Measurements from ENCODE around the gene ARHGAP24.
"Not testable (repeated sequence)": the region's sequence is repeated elsewhere in the genome, so short reads cannot be mapped to it uniquely, and the experiment has no call there.

ARHGAP24 gene

DNA sequence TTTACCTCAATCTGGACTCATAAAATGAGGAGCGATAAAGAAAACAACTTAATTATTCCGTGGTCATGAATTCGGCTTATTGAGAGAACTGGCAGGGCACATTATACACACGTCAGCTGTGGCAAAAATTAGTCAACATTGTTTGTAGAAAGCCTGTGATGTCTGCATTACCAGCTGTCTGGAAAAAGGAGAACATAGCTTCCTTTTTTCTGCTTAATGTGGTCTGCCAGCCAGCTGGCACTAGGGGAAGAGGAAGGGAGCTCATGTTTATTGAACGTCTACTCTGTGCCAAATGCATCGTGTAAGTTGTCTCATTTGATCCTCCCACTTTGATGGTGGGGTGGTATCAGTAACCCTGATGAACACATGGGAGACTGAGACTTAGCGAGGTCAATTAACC is 367.6 kb downstream of the ARHGAP24 start:
- no peak for DNase-seq (ENCODE audit: low read depth, low spot score)

DNA sequence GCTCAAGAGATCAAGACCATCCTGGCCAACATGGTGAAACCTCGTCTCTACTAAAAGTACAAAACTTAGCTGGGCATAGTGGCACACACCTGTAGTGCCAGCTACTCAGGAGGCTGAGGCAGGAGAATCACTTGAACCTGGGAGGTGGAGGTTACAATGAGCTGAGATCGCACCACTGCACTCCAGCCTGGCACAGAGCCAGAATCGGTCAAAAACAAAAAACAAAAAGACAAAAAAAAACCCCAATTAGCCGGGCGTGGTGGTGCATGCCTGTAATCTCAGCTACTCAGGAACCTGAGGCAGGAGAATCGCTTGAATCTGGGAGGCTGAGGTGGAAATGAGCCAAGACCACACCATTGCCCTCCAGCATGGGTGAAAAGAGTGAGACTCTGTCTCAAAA is 378.8 kb downstream of the ARHGAP24 start:
- DNase-seq (ENCODE audit: low read depth, low spot score) = not testable (repeated sequence)

DNA sequence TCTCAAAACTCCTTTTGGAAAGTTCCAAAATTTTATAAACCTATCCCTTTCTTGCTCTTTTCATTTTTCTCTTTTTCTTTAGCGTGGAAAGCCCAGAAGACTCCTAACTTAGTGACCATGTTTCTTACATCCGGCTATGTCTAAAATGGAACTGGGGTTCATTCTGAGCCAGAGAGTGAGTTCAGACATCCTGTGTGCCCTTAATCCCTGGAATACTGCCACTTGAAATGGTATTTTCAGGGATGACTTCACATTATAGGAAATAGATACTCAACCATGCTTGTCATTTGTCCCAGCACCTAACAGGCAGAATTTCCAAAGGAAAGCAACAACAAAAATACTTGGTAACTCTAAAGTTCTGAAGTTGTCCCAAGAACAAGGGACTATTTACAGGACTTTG is 379.6 kb downstream of the ARHGAP24 start:
- no peak for DNase-seq (ENCODE audit: low read depth, low spot score)

DNA sequence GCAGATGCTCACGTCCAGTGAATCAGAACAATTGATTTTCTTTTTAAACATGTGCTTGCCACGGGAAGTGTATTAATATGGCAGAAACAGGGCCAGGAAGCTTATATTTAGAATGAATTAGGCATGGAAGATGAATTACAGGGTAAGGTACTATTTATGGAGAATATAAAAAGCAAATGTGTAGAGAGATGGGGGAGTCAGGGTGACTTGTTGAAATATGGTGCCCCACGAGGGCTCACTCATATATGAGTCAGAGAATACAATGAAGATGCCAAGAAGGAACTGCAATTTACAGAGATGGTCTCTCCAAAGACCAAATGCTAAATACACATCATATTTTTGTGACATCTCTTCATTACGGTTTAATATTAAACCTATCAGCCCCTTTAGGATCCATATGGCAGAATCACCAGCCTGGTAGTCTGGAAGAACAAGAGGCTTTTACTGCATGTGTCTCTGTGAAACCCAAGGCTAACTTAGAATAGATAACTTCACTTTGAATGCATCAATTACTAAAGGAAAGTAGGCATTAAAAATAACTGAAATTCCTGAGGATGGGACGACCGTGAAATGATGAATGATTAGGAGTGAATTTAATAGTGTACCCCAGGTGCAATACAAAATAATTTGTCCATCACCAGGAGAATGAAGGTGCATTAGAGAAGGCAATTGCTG is 385.3 kb downstream of the ARHGAP24 start:
- no peak for DNase-seq (ENCODE audit: low read depth, low spot score)

DNA sequence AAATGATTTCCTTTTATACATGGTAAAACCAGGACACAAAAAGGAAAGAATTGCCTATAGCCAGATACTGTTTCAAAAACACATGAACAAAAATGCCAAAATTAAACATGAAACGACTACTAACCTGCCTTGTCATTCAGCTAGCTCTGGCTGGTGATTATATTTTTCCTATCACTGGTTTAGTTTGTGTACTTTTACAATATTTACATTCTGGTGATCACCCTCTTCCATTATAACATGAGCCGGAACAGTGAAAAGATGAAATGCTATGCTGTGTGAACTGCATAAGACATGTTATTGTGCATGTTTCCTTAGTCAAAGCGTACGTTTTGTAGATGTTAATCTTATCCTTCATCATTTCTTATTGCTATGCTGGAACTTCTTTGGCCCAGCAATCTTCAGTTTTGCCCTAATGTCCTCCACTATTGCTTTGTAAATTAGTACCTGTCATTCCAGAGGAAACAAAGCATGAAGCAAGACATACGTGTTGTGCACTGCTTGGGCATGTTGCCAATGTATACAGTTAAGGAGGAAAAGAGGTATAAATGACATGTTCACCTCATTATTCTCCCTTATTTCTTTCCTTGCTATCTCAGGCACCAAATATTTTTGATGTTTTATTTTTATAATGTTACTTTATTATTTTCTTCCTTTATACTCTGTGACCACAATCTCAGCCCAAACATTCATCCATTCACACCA is 386.3 kb downstream of the ARHGAP24 start:
- no peak for DNase-seq (ENCODE audit: low read depth, low spot score)

DNA sequence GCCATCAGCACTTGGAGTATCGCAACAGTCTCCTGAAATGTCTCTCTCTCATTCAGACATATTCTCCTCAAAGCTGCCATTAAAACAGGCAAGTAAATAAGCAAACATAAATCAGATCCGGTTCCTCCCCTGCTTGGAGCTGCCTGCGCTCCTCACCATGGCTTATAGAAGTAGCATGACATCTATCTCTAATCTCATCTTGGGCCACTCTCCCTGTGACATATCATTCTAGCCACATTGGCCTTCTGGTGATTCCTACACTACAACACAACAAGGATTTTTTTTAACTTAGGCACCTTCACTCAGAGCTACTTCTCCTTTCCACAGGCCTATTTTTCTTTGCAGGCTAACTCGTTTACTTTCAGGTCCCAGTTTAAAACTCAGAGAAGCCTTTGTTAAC is 387.9 kb downstream of the ARHGAP24 start:
- DNase-seq (ENCODE audit: low read depth, low spot score) = no peak

DNA sequence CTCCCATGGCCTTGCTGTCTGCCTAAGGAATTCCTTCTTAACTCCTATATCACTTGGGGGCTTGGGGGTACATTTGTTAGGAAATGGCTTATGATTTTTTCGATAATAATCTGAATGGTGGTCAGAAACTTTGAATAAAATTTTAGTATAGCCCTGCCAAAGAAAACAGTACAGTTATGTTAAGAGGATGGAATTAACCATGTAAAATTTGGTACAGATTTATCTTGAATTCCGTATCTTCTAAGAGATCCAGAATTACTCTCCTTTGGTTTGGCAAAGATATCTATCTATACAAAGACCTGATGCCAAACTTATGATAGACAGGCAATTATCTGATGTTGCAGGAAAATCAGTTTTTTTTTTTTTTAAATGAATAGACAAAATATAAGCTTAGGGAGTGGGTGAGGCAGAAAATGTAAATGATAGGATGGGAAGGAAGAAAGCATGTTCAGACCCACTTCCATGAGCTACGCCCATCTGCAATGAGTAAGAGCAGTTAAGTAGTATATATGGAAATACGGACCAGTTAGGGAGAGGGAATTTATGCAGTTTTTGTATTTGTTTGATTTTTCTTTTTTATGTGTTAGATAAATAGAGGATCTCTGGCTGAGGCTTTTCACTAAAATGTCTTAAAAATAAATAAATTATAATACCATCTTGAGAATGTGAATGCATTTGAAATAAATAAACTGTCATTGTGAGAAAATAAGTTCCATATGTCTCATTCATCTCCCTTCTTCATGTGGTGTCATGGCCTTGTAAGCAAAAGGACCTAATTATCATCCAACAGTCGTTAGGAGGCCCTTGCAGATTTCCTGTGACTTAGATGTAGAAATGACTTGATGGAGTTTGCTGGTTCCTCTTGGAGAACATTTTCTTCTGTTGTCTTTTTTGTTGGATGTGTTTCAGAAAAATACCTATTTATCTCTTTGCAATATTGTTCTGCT is 389.6 kb downstream of the ARHGAP24 start:
- DNase-seq (ENCODE audit: low read depth, low spot score) = no peak

DNA sequence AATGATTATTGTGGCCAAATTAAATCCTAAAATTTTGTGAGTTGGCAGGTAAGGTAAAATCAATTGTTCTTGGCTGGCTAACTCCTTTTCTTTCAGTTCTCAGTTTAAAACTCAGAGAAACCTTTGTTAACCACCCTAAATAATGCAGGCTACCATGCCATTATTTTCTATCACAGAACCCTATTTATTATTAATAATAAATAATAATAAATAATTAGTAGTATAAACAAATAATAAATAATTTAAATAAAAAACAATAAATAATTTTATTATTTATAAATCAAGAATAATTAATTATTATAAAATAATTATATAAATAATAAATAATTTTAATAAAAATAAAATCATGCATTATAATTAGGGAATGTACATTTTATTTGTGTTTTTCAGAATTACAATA is 390.3 kb downstream of the ARHGAP24 start:
- DNase-seq (ENCODE audit: low read depth, low spot score) = no peak

DNA sequence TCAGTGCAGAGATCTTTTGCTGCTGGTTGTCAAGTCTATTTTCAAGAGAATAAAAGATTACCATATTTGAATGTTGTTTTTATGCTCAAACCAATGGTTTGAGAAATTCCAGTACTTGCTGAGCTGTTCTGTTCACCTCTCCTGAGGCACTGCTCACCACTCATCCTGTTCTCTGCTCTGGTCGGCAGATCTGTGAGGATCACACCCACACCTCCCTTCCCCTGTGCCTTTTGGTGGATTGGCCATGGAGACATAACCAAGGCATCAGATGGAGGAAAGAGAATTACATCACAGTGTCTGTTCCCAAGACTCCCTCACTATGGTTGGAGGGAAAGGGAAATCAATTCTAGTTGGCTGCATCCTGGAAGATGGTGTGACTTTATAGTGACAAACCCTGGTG is 391.6 kb downstream of the ARHGAP24 start:
- DNase-seq (ENCODE audit: low read depth, low spot score) = no peak

DNA sequence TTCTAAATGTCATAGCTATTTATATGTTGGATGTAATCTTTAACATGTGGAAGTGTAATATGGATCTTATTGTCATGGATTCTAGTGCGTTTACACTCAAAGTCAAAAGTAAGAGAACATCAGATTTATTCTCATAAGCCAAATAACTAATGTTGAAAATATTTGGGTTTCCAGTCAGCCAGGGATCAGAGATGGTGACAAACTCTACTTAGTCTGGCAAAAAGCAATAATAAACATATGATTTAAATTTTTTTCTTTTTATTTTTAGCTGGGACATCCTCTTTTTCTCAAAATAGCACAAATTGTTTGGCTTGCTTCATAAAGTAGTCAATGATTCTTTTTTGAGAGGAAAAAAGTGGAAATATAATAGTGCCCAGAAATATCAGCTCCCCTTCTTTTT is 392.3 kb downstream of the ARHGAP24 start:
- DNase-seq (ENCODE audit: low read depth, low spot score) = no peak

DNA sequence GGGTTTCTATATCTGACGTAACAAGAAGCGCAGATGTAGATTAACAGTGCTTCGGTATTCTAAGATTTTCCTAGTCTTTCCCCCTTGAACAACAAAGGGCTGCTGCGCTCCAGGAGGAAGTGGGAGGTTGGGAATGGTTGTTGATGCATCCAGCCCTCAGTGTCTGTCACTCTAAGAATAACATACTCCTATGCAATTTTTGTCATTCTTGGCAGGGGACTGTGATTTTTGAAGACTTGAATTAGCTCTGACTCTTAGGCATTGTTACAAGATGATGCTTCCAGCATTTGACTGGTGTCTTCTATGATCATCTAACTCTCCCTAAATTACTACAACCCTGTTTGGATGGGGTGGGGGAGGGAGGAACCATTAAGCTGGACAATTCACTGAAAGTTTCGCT is 394.2 kb downstream of the ARHGAP24 start:
- no peak for DNase-seq (ENCODE audit: low read depth, low spot score)

DNA sequence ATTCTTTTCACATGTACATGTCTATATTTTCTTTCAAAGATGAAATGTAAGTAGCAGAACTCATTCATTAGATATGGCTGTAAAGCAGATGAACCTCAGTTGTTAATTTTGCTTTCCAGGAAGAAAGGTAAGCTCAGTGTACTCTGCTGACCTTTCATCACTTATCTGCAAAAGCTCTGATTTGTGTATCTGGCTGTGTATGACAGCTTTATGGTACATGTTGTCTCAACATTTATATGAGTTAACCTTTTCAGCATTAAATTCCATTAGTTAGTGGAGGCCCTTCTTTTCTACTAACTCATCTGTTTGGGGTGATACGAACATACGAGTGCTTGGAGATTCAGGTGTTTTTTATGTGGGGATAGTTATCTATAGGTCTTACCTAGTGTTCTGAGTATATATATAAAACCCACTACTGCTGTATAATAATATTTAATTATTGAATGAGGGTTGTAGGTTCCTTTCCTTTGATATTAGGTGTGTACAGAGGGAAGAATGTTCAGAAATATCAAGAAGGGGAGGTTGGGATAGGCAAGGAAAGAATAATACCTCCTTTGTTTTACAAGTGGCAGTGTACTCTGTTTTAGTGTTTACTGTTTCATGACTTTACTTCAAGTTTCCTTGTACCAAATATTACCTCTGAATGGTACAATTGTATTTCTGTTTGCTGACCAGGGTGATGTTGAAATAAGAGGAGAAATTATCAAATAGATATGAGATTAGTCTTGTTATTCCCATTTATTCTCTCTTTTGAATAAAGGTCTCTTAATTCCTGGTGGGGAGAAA is 395.5 kb downstream of the ARHGAP24 start:
- no peak for DNase-seq (ENCODE audit: low read depth, low spot score)

DNA sequence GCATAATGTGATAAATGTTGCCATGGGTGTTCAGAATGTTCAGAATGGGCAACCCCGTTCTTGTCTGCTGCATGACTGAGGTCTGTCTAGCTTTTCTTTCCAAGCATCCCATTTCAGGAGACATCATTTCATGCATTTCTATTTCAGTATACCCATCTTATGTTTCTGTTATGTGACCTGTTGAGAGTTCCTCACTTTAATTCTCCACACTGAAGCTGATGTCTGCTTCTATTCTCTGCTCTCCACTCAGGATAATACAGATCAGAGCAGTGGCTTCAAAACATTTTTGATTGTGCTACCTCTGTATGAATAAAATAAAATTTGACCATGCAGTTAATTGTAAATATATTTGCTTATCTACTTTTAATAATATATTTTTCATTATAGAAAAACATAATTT is 398.6 kb downstream of the ARHGAP24 start:
- DNase-seq (ENCODE audit: low read depth, low spot score) = no peak

DNA sequence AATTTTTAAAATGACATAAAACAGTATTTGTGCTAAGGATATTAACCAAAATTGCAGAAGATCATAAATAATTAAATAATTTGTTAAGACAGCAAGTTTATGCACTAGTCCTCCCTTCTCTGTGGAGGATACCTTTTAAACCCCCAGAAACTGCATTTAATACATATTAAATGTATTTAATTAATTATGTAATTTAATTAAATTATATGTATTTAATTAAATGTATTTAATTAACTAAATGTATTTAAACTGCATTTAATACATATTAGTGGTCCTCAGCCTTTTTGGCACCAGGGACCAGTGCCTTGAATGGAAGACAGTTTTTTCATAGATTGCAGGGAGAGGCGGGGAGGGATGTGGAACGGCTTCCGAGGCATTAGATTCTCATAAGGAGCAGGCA is 404.6 kb downstream of the ARHGAP24 start:
- no peak for DNase-seq (ENCODE audit: low read depth, low spot score)

DNA sequence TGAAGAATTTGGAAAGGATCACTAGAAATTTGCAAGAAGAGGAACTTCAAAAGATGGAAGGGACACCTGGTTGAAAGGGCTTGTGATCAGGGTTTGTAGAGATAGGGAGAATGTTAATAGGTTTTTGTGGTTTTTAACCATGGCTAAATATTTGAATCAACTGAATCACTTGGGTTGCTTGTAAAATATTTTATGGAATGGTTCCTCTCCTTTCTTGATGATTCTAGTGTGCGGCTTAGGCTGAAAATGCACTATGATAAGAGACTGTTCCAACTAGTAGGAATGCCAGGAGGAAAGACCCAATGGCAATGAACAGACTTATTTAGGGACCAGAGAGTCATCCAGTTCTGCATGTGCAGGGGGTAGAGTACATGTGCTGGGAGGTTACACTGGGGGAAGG is 408.2 kb downstream of the ARHGAP24 start:
- no peak for DNase-seq (ENCODE audit: low read depth, low spot score)

DNA sequence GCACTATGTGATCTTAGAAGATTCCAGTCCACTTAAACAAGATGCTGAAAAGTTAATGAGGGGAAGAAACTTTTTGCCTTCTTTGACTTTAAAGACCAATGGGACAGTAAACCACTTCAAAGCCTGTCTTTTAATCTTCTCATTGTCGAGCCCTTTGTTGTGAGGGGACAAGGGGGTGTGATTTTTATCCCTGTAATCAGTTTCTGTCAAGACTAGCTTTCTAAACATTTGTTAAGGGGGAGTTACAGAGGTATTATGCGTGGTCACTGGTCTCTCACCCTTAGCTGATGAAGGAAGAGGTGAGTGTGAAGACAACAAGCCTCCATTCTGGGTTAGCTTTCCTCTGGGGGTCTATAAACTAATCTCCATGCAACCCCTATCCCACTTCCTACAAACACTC is 409.3 kb downstream of the ARHGAP24 start:
- no peak for DNase-seq (ENCODE audit: low read depth, low spot score)

DNA sequence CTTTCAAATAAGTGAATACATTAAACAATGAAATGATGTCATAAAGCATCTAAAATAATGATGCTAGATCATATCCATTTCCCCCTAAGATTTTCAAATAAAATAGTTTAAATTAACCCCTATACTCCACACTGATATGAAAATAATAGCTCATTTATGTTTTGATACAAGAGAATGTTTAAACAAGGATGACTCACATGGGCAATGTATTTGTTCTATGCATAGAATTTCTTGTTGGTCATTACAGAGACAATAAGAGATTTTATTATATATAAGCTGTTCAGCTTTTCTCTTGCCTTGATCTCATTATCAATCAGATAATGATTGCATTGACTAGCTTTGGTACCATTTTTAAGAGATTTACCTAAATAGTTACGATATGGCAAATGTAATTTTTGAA is 411.7 kb downstream of the ARHGAP24 start:
- DNase-seq (ENCODE audit: low read depth, low spot score) = no peak

DNA sequence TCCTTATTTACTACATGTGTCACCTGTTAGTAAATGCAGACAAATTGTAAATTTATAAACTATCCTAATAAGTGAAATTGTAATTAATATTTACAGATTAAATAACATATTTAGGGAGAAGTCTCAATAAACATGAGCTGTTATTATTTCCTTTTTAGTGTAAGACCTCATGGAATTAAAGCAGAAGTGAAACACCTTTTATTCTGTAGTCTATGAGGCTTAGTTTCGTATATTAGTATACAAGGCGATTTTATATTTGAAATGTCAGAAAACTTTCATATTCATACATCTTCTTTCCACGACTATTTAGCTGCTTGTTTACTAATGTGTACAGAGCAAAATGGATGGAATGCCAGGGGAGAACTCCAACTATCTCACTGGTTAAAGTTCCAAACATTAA is 414.4 kb downstream of the ARHGAP24 start:
- no peak for DNase-seq (ENCODE audit: low read depth, low spot score)

DNA sequence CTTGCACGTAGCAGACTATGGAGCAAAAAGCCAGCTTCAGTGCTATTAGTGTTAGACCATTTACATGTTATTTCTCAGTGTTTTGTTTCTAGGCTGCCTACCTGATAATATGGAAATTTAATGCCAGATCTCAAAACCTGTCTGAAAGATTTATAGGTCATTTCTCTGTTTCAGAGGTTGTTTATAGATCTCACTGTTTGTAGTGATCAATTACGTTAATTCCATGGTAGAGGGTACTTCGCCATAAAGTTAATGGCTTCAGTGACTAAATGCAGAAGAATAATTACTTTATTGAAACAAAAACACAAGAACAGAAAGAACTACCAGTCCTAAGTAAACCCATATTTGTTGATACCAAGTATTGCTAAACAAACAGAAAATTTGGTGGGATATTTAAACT is 420.8 kb downstream of the ARHGAP24 start:
- no peak for DNase-seq (ENCODE audit: low read depth, low spot score)

DNA sequence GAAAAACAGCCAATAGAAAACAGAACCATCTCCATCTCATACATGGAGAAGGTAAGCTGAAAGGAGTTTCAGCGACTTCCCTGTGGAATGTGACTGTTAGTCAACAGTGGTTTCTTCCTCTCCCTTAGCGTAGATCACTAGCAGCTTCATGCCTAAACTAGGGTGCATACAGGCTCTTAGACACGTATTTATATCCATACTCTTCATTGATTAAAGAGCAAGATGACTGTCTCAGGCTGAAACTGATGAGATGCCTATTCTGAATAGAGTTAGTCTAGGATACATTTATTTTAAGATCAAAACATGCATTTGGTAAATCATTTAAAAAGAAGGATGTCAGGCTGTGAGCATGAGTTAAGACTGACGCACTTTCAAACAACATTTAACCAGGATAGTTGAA is 423.3 kb downstream of the ARHGAP24 start:
- DNase-seq (ENCODE audit: low read depth, low spot score) = no peak

DNA sequence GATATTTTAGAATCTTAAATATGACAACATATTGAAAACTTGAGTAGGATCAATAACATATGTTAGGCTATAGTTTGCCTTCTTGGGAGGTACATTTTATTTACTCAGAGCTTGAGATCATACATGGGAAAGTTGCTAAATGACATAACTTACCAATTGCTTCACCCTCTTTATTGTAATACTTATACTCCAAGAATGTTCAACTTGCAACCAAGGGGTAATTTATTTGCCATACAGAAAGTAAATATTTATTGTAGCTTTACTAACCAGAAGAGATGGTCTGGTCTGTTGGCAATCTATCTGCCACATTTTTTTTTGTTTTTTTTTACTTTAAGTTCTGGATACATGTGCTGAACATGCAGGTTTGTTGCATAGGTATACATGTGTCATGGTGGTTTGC is 426.6 kb downstream of the ARHGAP24 start:
- DNase-seq (ENCODE audit: low read depth, low spot score) = no peak

DNA sequence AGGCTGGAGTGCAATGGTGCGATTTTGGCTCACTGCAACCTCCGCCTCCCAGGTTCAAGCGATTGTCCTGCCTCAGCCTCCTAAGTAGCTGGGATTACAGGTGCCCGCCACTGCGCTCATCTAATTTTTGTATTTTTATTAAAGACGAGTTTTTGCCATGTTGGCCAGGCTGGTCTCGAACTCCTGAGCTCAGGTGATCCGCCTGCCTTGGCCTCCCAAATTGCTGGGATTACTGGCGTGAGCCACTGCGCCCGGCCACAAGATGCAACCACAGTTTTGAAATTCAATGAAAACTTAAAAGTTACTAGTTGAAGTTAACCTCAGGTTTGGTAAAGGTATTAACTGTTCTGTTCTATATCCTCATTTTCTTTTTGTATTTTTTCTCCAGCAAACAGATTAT is 427.7 kb downstream of the ARHGAP24 start:
- not testable (repeated sequence) for DNase-seq (ENCODE audit: low read depth, low spot score)

All from iPS DF 19.7 (cell line).